Measurements from ENCODE around the gene UCN.
"Not testable (repeated sequence)": the region's sequence is repeated elsewhere in the genome, so short reads cannot be mapped to it uniquely, and the experiment has no call there.

The UCN gene

DNA sequence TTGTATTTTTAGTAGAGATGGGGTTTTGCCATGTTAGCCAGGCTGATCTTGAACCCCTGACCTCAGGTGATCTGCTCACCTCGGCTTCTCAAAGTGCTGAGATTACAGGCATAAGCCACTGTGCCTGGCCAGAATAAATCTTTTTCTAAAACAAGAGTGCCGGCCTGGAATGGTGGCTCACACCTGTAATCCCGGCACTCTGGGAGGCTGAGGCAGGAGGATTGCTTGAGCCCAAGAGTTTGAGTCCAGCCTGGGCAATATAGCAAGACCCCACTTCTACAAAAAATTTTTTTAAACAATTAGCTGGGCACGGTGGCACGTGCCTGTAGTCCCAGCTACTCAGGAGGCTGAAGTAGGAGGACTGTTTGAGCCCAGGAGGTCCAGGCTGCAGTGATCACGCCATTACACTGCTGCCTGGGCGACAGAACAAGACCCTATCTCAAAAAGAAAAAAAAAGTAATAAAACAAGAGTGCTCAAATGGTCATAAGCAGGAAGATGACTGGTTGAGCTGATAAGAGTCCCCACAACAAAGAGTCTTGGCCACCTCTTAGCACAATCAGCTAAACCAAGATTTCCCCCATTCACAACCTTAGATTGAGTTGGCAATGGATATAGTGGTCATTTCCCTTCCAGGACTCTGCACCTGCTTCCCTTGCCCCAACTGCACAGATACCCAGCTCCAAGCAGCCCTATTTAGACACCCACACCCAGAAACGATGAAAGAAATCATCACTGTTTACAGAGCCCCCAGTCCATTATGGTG, 5.8 kb upstream of the UCN start:
- DNase-seq = no peak

DNA sequence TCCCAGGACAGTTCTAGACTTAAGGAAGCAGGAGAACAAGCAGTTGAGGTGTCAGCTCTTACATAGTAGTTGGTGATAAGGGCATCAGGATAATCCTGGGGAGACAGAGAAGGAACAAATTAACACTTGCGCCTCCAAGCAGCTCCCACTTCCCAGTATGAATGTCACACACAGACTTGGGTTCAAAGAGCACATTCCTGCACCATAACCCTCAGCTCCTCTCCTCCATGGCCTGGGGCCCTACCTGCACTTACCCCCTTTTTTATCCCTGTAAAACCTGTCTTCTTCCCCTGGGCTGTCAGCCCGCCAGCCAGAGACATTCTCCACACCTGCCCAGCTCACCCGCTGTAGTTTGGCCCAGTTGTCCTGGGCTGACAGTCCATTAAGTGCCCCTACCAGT, 3.9 kb upstream of the UCN start:
- DNase-seq = no peak

DNA sequence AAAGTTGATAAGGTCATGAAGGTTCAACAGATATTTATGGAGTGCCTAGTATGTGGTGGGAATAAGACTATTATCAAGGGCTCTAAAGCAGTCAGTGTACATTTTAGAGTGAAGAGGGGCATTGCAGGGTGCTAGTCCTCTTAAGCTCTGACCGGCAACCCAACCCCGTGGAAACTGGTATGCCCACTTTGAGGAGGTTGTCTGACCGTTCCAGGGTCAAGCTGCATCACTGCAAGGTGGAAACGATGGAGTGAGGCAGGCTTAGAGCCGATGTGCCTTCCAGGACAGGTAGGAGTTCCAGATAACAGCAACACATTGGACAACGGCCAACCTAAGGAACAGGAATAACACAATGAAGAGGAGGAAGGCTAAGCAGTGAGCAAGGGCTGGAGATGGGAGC, 1.4 kb upstream of the UCN start:
- no peak for DNase-seq

DNA sequence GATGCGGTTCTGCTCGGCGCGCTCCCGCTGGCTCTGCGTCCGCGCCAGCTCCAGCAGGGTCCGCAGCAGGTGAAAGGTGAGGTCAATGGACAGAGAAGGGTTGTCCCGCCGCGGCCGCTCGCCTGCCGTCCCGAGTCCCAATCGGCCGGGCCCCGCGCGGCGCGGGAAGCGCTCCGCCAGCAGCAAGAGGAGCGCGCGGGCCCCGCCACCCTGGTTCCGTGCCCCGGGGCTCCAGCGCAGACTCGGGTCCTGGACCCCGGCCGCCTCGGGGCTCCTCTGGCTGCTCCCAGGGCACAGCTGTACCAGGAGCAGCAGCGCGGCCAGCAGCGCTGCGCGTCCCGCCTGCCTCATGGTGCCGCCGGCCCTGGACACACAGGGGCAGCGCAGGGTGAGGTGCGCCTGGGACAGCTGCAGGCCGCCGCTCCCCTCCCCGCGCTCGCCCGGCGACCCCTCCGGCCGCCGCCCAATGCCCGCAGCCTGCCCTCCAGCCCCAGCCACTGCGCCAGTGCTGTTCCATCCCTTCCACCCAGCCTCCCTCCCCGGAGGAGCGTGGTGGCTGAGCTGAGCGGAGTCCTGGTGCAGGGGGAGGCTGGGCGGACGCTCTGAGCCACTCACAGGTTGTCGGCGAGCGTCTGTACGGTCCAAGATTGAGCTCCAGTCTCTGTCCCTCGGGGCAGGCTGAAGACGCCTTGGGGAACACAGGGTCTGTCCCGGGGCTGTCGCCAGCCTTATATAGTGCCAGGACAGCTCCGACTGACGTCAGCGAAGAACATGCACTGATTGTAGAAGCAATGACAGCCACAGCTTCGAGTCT, 493 bp downstream of the UCN start:
- DNase-seq = no peak

DNA sequence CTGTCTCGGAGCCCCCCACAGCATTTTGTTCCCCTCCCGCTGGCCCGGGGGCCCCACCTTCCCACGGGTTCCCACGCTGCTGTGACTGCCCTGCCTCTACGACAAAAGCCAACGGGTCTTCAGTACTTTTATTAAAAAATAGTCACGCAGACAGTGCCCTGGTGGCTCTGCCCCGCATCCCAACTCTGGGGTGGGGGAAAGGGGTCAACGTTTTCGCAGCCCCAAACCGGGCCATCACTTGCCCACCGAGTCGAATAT, 1.0 kb downstream of the UCN start:
- DNase-seq = no peak

DNA sequence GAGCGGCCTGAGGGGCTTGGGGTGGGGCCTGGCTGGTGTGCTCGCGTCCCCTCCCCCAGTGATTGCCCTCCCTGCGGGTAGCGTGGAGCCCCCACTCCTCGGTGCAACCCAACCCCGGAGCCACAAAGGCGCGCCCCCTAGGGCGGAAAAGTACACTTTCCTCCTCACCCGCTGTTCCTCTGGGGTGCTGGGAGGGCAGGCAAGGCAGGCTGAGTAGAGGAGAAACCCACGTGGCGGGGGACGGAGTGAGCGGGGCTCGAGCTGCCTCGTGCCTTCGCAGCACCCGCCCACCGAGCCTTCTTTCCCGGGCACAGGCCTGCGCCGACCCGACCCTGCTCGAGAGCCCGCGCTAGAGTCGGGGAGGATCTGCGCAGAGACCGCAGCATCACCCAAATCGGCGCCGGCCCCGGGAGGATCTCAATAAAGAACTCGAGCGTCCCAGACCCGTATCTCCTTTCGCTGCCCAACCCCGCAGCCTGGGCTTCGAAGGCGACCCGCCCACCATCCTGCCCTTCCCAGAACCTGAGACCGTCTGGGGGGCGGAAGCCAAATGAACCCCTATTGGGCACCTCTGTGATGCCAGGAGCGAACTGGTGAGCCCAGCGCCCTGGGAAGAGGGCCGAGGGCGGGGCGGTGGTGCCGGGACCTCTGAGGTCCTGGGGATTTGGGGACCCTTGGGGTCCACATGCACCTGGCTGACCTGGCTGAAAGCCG, 1.5 kb downstream of the UCN start:
- DNase-seq = peak; percentile 31

DNA sequence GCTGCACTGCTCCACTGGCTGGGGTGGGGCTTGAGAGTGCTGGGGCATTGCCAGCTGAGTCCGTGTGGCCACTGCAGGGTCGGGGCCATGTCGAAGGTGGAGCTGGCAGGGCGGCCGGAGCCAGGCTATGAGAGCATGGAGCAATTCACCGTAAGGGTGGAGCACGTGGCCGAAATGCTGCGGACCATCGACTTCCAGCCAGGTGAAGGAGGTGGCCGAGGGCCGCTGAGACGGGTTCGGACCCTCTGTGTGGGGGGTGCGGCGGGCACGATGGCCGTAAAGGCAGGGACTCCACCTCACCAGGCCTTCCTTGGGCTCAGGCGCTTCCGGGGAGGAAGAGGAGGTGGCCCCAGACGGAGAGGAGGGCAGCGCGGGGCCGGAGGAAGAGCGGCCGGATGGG, 2.1 kb downstream of the UCN start:
- no peak for DNase-seq

DNA sequence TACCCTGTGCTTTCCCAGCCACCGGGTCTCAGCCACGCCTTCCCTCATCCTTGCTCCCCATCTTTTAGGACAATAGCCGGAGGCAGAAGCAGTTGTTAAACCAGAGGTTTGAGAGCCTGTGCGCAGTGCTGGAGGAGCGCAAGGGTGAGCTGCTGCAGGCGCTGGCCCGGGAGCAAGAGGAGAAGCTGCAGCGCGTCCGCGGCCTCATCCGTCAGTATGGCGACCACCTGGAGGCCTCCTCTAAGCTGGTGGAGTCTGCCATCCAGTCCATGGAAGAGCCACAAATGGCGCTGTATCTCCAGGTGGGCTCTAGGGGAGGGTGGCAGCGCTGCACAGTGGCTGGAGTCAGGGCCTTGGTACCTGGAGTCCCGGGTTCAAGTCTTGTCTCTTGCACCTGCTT, 2.7 kb downstream of the UCN start:
- DNase-seq = no peak

DNA sequence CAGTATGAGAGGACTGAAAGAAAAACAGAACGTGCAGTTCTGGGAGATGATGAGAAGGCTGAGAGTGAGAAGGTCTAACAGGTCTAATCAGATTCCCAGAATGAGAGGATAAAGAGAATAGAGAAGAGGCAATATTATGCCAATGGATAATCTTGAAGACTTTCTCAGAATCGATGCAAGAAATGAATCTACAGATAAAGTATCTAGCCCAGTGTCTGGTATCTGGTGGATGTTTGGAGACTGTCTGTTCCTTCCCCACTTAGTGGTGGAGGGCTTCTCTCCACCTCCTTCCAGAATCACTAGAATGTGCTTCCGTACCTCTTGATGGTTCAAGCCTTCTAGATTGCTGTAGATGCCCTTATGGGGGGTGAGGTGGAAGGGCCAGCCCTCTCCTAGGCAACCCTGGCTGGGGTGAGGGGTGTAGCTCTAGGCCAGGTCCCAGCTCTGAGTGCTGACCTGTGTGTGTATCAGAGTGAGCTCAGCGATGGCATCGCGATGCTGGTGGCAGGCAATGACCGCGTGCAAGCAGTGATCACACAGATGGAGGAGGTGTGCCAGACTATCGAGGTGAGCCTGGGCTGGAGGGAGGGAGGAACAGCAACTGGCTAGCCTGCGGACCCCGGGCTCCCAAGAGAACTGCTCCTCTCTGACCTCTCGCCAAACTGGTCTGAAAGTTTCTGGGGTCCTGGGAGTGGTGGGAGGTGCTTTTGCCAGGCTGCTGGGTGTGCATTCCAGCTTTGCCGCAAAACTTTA, 3.6 kb downstream of the UCN start:
- no peak for DNase-seq

DNA sequence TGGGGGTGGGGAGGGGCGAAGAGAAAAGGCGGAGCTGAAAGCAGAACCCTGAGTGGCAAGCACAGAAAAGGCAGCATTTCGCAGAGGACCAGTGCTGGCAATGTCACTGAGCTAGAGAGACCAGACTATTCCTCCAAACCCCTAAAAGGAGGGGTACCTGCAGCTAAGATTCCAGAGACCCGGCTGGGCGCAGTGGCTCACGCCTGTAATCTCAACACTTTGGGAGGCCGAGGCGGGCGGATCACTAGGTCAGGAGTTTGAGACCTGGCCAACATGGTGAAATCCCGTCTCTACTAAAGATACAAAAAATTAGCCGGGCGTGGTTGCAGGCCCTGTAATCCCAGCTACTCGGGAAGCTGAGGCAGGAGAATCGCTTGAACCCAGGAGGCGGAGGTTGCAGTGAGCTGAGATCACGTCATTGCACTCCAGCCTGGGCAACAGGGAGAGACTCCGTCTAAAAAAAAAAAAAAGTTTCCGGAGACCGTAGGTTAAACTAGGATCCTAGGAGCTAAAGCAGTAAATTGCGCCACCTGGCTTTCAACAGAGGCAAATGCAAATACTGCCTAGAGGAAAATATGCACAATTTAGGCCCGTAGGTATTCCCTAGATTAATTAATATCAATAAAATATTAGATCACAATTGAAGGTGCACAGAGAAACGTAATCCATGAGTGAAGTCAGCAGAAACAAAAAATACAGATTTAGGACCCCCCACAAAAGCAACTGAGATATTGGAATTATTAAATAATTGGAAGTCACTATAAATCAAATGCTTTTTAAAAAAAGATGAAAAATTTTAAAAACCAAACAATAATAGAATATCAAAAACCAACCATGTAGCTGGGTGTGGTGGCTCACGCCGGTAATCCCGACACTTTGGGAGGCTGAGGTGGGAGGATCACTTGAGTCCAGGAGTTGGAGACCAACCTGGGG, 4.9 kb downstream of the UCN start:
- peak; percentile 18 for DNase-seq

DNA sequence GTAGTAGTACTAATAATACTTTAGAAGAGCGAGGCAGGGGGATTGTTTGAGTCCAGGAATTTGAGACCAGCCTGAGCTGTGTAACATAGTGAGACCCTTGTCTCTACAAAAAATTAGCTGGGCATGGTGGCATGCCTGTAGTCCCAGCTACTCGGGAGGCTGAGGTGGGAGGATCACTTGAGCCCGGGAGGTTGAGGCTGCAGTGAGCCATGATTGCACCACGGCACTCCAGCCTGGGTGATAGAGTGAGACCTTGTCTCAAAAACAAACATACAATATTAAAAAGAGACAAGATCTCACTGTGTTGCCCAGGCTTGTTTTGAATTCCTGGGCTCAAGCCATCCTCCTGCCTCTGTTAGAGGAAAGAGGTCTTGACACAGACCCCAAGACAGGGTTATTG, 7.6 kb downstream of the UCN start:
- DNase-seq = not testable (repeated sequence)

DNA sequence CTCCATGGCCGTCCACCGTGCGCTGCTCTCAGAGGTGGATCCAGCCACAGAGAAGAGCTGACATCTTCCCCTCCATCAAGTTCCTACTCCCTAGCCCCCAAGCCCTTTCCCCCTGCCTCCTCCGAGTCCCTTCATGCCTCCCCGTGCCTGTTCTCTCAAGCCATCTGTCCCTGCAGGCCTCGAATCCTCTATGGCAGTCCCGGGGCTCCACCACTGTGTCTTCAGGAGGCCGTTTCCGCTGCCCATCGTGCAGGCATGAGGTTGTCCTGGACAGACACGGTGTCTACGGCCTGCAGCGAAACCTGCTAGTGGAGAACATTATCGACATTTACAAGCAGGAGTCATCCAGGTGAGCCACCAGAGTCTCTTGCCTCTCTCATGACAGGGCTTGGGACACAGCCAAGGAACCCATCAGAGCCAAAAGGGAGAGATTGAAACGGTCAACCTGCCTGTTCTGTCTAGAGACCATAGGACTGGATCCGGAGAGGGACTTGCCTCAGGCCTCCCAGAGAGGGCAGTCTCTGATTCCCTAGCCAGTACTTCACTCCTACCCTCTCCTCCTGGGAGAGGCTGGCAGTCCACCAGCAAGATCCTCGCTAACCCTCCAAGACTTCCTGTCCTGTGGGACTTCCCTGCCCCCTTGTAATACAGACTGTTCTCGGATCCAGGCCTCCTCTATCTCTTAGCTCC, 9.7 kb downstream of the UCN start:
- no peak for DNase-seq

DNA sequence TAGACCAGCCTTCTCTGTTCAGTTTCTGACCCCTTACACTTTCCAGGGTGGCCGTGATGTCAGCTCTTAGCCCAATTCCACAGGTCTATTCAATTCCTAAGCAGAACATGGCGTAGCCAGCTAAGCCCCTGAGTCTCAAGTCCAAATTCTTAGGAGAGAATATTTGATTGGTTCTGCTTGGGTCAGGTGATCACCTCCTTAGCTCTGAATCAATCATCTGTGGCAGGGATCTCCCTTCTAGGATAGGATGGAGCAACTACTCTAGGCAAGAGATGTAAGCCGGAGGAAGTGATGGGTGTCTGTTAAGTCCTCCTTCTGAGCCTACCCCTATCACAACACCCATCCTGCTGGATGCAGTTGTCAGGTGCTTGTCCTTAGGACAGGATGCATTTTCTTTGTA, 11.1 kb downstream of the UCN start:
- no peak for DNase-seq

DNA sequence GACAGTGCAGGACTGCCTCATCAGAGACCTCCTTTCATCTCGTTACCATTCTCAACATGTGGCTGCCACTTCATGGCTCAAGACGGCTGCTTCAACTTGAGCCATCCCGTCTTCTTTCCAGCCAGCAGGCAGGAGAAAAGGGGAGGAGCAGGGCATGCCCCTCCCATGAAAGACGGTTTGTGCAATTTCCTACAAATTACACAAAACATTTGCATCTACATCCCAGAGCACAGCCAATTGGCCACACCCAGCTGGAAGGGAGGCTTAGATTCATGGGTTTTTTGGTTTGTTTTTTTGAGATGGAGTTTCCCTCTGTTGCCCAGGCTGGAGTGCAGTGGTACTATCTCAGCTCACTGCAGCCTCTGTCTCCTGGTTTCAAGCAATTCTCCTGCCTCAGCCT, 11.8 kb downstream of the UCN start:
- no peak for DNase-seq

DNA sequence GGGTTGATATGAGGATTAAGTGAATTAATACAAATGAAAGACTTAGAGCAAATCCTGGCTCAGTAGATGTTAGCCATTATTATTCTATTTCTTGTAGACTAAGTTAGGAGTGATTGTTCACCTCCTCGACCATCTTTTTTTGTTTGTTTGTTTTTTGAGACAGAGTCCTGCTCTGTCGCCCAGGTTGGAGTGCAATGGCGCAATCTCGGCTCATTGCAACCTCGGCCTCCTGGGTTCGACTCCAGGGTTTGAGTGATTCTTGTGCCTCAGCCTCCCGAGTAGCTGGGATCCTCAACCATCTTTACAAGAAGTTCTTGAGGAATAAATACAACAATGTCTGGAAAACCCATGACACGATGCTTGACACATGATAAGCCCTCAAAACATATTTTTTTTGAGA, 13.3 kb downstream of the UCN start:
- DNase-seq = no peak

DNA sequence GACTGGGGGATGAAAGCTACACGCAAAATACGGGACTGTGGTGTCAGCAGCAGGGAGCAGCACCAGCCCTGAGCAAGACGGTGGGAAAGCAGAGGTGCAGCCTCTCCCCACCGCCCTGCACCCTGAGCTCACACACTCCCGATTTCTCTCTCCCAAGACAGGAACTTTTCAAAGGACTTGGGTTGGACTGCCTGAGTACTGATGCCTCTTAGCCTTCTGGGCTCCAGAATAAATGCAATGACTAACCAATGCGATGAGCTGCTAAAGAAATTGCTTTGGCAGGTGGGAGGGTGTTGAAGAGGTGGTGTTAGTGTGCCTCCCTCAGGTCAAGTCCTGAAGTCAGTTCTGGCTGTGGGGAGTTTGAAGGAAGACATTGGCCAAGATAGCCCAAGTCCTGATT, 16.4 kb downstream of the UCN start:
- no peak for DNase-seq

DNA sequence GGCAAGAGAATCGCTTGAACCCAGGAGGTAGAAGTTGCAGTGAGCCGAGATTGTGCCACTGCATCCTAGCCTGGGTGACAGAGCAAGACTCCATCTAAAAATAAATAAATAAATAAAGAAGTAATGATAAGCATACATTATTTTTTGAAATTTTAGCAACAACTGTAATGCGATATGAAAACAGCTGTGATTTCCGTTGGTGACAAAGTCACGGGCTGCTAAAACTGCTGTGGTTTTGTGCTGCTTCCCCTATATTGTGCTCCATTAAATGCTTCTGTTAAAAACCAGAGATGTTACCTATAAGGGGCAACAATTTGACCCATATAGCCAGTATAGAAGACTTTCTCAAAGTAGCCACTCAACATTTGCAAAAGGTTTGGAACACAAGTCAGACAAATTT, 17.7 kb downstream of the UCN start:
- DNase-seq = no peak

DNA sequence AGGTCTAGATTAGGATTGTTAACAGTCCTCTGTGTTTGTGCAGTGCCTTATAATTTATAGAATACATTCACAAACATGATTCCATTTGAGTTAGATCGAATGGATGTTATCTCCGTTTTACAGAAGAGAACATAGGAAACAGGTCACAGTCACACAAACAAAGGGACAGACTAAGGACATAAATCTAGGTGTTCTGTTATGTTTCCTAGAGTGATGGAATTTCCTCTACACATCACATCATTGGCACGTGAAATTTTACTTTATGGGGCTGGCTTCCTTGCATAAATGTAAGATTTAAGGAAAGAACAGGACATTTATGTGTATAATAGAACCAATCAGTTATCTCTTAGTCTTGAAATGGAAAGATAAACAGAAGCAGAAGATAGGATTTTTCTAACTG, 19.6 kb downstream of the UCN start:
- no peak for DNase-seq

DNA sequence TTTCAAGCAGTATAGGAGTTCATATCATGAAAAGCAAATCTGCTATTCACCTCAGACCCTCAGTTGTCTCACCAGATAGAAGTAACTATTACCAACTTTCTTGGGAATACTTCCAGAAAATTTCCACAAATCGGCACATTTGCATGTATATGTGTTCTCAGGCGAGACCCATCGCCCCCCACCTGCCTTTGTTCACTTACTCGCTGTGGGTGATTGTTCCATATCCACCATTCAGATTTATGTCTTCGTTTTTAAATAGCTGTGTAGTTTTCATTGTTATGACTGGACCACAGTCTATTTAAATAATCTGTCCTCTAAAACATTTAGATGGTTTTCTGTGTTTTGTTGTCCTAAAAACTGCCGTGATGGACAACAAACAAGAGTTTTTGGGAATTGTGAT, 22.8 kb downstream of the UCN start:
- DNase-seq = no peak

DNA sequence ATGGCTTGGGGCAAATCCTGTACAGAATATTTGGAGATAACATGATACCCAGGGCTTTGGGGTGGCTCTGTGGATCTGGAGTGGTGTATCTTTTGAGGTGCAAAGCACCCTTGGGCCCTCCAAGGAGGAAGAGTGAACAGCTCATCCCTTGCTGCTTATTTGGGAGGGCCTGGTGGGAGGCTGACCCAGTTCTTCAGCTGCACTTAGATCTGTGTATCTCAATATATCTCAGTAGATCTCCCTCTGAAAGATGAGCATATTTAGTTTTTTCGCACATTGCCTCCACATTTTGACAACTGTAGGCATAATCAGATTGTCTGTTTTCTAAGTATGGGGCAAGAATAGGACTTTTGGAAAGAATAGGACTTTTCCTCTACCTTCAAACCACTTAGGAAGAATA, 23.2 kb downstream of the UCN start:
- no peak for DNase-seq

DNA sequence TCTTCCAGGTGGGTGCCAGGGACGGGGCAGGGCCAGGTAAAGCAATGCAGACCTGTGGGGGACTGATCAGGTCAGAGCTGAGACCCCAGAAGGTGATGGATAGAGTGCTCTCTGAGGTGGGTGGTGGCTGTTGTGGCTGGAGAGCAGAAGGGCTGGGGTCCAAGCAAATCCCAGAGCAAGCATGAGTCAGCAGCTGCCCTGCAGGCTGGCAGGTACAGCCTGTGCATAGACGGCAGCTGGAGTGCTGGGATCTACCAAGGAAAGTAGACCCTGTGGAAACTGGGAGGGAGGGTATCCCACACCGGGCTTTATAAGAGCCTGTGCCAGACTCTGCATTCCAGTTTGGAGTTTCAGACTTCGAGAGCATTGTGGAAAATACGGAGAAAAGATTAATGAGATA, 25.4 kb downstream of the UCN start:
- no peak for DNase-seq
